ENCODE measurements around the gene PACSIN1. TPM values are rescaled to one million over a fixed set of nuclear protein-coding genes. Genes with fewer than 3 reads are reported as not detected.

PACSIN1 gene
- total and polyA plus RNA-seq, 7 donors, result 0.36 to 1.9 (median 0.68) TPM; not detected in 2

GRCh38 chr6:34556031-34556471 is 90.2 kb downstream of the PACSIN1 start, which contains the start of gene SPDEF:
SPDEF (minus strand) TSS chr6:34556329; CDS start chr6:34544455, 11,874 bp downstream.
- Histone ChIP-seq H3K27me3 (no peaks in the 10 kb centered on the region), H3K4me1 (no peaks in the 10 kb centered on the region), H3K4me3 (no peak within 1 kb of the TSS), H3K36me3 (no peaks in the 10 kb centered on the region), H3K27ac (no peak within 1 kb of the TSS), H3K9me3 (peaks cover 0 to 6% (median 3%) of the 10 kb centered on the region in 4 donors)
- intact Hi-C loops (cut with DNase I), result no loop called here
- WGBS, 2 donors, result 9 to 51% methylated on average over 6 of the region's 6 CpGs
- no peak for DNase-seq
- TF ChIP-seq POLR2AphosphoS5 (IDR thresholded peaks at IDR 0.05), result no peak
- no peak for TF ChIP-seq CTCF (IDR thresholded peaks at IDR 0.05)
- TF ChIP-seq POLR2A (IDR thresholded peaks at IDR 0.05), result no peak

DNA sequence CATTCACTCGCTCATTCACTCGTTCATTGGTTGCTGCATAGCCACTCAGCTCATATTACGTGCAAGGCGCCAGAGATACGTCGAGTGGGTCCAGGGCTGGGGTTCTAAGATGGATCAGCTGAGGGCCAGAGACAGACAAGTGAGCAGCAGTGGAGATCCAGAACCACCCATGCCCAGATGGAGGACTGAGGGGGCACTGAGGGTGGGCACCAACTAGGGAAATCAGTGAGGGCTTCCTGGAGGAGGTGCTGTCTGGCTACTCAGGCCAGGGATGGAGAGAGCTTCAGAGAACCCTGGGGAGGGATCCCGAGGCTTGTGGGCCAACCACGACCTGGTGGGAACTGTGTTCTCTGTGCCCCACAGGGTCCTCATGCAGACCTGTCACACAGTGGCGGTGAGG is 90.6 kb downstream of the PACSIN1 start:
- H3K4me3 ChIP-seq, result no peak overlapping the region
- no peak for TF ChIP-seq CTCF (IDR thresholded peaks at IDR 0.05)
- TF ChIP-seq EP300 (IDR thresholded peaks at IDR 0.05), result no peak
- TF ChIP-seq POLR2A (IDR thresholded peaks at IDR 0.05), result no peak
- no peak for TF ChIP-seq POLR2AphosphoS5 (IDR thresholded peaks at IDR 0.05)
- WGBS, 2 donors, result 70 to 85% methylated on average over 9 of the region's 9 CpGs
- H3K4me1 ChIP-seq, result no peaks in the 10 kb centered on the region
- DNase-seq, result no peak
- peaks cover 0 to 6% (median 3%) of the 10 kb centered on the region in 4 donors for H3K9me3 ChIP-seq
- no peaks in the 10 kb centered on the region for H3K36me3 ChIP-seq
- no peak overlapping the region for H3K27ac ChIP-seq
- H3K27me3 ChIP-seq, result no peaks in the 10 kb centered on the region
- intact Hi-C loops (cut with DNase I), result no loop called here

GRCh38 chr6:34557228-34557627 is 91.4 kb downstream of the PACSIN1 start:
- no peaks in the 10 kb centered on the region for H3K4me1 ChIP-seq
- peaks cover 0 to 6% (median 3%) of the 10 kb centered on the region in 4 donors for H3K9me3 ChIP-seq
- no peak overlapping the region for H3K4me3 ChIP-seq
- no peaks in the 10 kb centered on the region for H3K27me3 ChIP-seq
- DNase-seq, result no peak
- 46 to 74% methylated on average over 9 of the region's 9 CpGs for WGBS, 2 donors
- TF ChIP-seq POLR2AphosphoS5 (IDR thresholded peaks at IDR 0.05) (no peak), CTCF (IDR thresholded peaks at IDR 0.05) (no peak), EP300 (IDR thresholded peaks at IDR 0.05) (no peak), POLR2A (IDR thresholded peaks at IDR 0.05) (no peak)
- no peak overlapping the region for H3K27ac ChIP-seq
- H3K36me3 ChIP-seq, result no peaks in the 10 kb centered on the region
- intact Hi-C loops (cut with DNase I), result no loop called here

DNA sequence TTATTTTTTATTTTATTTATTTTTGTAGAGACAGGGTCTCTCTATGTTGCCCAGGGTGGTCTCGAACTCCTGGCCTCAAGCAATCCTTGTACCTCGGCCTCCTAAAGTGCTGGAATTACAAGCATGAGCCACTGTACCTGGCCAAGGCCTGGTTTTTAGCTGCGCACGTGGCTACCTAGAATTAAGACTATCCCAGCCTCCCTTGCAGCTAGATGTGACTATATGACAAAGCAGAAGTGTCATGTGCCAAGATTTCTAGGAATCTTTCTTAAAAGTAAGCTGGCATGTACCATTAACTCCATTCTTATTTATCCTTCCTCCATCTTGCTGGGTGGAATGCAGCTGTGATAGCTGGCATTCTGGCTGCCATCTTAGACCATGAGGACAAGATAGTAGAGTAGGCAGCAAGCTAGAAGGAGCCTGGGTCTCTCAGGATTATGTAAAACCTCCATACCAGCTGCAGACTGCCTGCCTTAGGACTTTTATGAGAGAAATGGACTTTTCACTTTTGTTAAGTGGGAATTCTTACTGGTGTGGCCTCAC is 92.4 kb downstream of the PACSIN1 start:
- Histone ChIP-seq H3K27me3 (no peaks in the 10 kb centered on the region), H3K4me1 (no peaks in the 10 kb centered on the region), H3K4me3 (no peak overlapping the region), H3K9me3 (peaks cover 0 to 6% (median 3%) of the 10 kb centered on the region in 4 donors), H3K27ac (no peak overlapping the region), H3K36me3 (no peaks in the 10 kb centered on the region)
- intact Hi-C loops (cut with DNase I), result no loop called here
- WGBS, 2 donors, result 88 to 89% methylated on average over 4 of the region's 4 CpGs
- DNase-seq, result no peak
- TF ChIP-seq CTCF (IDR thresholded peaks at IDR 0.05), result no peak
- TF ChIP-seq POLR2A (IDR thresholded peaks at IDR 0.05), result no peak
- TF ChIP-seq EP300 (IDR thresholded peaks at IDR 0.05), result no peak
- TF ChIP-seq POLR2AphosphoS5 (IDR thresholded peaks at IDR 0.05), result no peak
